RWPE2 (cell line): ENCODE data around the gene G6PD.
"Not testable (repeated sequence)": the region's sequence is repeated elsewhere in the genome, so short reads cannot be mapped to it uniquely, and the experiment has no call there.

Experiments
- ATAC-seq: fragments of 200-7000 bp; cut with Tn5 transposase; 3 replicates; pipeline ENCODE4 v1.9.1; 2021; ENCODE audit warnings: low read depth
- DNase-seq: peaks from one replicate; pipeline ENCODE4 v3.0.0-alpha.2; 2020; ENCODE audit warnings: low spot score
- H3K27ac ChIP-seq: fragments of 450-650 bp; 2 replicates; pipeline ENCODE4 v1.5.1; 2017; ENCODE audit warnings: mild to moderate bottlenecking; ENCODE audit not compliant: poor library complexity, severe bottlenecking
- H3K27me3 ChIP-seq: fragments of 250-450 bp; sonication (Bioruptor Pico); 2 replicates; pipeline ENCODE4 v1.5.1; 2021; ENCODE audit warnings: mild to moderate bottlenecking, moderate library complexity; ENCODE audit not compliant: insufficient read depth, poor library complexity, severe bottlenecking
- H3K36me3 ChIP-seq: fragments of 250-450 bp; sonication (Bioruptor Pico); 2 replicates; pipeline ENCODE4 v1.5.1; 2020; ENCODE audit warnings: low read depth, mild to moderate bottlenecking, moderate library complexity
- H3K4me1 ChIP-seq: fragments of 250-450 bp; sonication (Bioruptor Pico); 2 replicates; pipeline ENCODE4 v1.5.1; 2021; ENCODE audit warnings: mild to moderate bottlenecking, moderate library complexity; ENCODE audit not compliant: insufficient read depth, poor library complexity, severe bottlenecking
- H3K4me3 ChIP-seq: fragments of 250-450 bp; sonication (Bioruptor Pico); 2 replicates; pipeline ENCODE4 v1.5.1; 2021; ENCODE audit warnings: mild to moderate bottlenecking, moderate library complexity; ENCODE audit not compliant: severe bottlenecking
- H3K9me3 ChIP-seq: fragments of 250-450 bp; sonication (Bioruptor Pico); 2 replicates; pipeline ENCODE4 v1.5.1; 2021; ENCODE audit warnings: mild to moderate bottlenecking, moderate library complexity; ENCODE audit not compliant: severe bottlenecking
- CTCF ChIP-seq: fragments of 450-650 bp; IDR thresholded peaks from one replicate; pipeline ENCODE4 v1.5.1; 2017; ENCODE audit warnings: mild to moderate bottlenecking, moderate library complexity; ENCODE audit not compliant: poor library complexity, severe bottlenecking

Gene G6PD

GRCh38 chrX:154542723-154543424, 3.8 kb downstream of the G6PD start:
- DNase-seq (no peak), ATAC-seq (no peak)
- Histone ChIP-seq H3K27ac (peak overlapping the region; percentile 92), H3K4me1 (peaks cover 21% of the 10 kb centered on the region), H3K27me3 (no peaks in the 10 kb centered on the region), H3K36me3 (peaks cover 24% of the 10 kb centered on the region), H3K9me3 (no peaks in the 10 kb centered on the region), H3K4me3 (no peak overlapping the region)
- no peak for TF ChIP-seq CTCF

- Histone ChIP-seq H3K27ac (peak overlapping the region; percentile 92), H3K4me3 (no peak overlapping the region), H3K9me3 (no peaks in the 10 kb centered on the region), H3K36me3 (peaks cover 24% of the 10 kb centered on the region), H3K27me3 (no peaks in the 10 kb centered on the region), H3K4me1 (peaks cover 21% of the 10 kb centered on the region)
- no peak for TF ChIP-seq CTCF
- DNase-seq: no peak
- peak; percentile 55 for ATAC-seq
Observed at GRCh38 chrX:154541896-154542722, 4.5 kb downstream of the G6PD start.

GRCh38 chrX:154541589-154541895, 5.1 kb downstream of the G6PD start:
- ATAC-seq (no peak), DNase-seq (no peak)
- Histone ChIP-seq H3K27ac (peak overlapping the region; percentile 92), H3K36me3 (peaks cover 24% of the 10 kb centered on the region), H3K9me3 (no peaks in the 10 kb centered on the region), H3K27me3 (no peaks in the 10 kb centered on the region), H3K4me1 (peaks cover 21% of the 10 kb centered on the region), H3K4me3 (no peak overlapping the region)
- no peak for TF ChIP-seq CTCF

GRCh38 chrX:154540897-154541535, 5.6 kb downstream of the G6PD start:
- Histone ChIP-seq H3K4me1 (peaks cover 20% of the 10 kb centered on the region), H3K27ac (peak overlapping the region; percentile 92), H3K4me3 (no peak overlapping the region), H3K36me3 (peaks cover 24% of the 10 kb centered on the region), H3K9me3 (no peaks in the 10 kb centered on the region), H3K27me3 (no peaks in the 10 kb centered on the region)
- TF ChIP-seq CTCF: no peak
- ATAC-seq (peak; percentile 70), DNase-seq (peak; percentile 73)

GRCh38 chrX:154540365-154540764, 6.3 kb downstream of the G6PD start:
- not testable (repeated sequence) for H3K4me3 ChIP-seq, H3K27me3 ChIP-seq, DNase-seq, ATAC-seq, H3K9me3 ChIP-seq
- Histone ChIP-seq H3K4me1 (peaks cover 17% of the 10 kb centered on the region), H3K36me3 (peaks cover 22% of the 10 kb centered on the region), H3K27ac (peak overlapping the region; percentile 92)
